Measurements from ENCODE around the gene GSTM5. TPM values are rescaled to one million over a fixed set of nuclear protein-coding genes. Genes with fewer than 3 reads are reported as not detected.

The GSTM5 gene
- total and polyA plus RNA-seq, 2 of the 8 experiments (the other 6 are each of a cell fraction or from before 2014, with no cell fraction given), result 0.24 to 0.89 TPM

DNA sequence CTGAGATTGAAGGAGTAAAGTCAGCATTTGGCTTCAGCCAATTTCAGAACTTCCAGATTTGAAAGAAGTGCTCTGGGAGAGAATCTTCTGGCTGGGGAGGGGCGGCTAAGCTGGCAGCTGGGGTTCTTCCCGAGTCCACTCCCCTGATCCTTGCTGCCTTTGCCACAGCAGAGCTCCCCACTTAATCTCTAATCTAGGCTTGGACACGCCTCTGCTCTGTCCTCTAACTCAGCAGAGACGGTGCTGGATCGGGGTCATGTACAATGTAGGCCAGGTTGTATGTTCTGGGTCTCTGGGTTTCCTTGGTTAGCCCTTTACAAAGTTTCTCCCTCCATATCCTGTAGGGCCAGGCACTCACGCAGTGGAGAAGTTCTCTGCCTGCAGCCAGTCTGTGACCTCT, 38.9 kb downstream of the GSTM5 start:
- no peak overlapping the region for H3K9ac ChIP-seq (replicated peaks in 1 of 4; ENCODE audit: extremely low read depth in 1 of 4, low read depth in 3 of 4, low read length in 3 of 4)
- 76% methylated on average over 6 of the region's 6 CpGs; no CpG with 5 or more reads in 1 of the 2 experiments for WGBS, 2 experiments (ENCODE audit: extremely low coverage in 1 of 2, insufficient coverage in 1 of 2, insufficient read length in 1 of 2, insufficient replicate concordance in 2 of 2, low coverage in 1 of 2, low lambda C conversion rate in 2 of 2, missing lambda C conversion rate in 1 of 2)
- H4K5ac ChIP-seq (ENCODE audit: insufficient read length, low read depth, low read length), result no peak overlapping the region
- DNase-seq (ENCODE audit: low read depth in 1 of 2, low spot score in 2 of 2), result no peak
- no peak overlapping the region for H3K4ac ChIP-seq (replicated peaks; ENCODE audit: insufficient read length, low read depth, low read length)
- no peak overlapping the region for H2AK5ac ChIP-seq (ENCODE audit: low read depth, low read length)
- no peak overlapping the region for H4K91ac ChIP-seq (replicated peaks; ENCODE audit: insufficient read length, low read length)
- no peak overlapping the region for H3K4me3 ChIP-seq (ENCODE audit: extremely low read depth in 1 of 4, insufficient read depth in 2 of 4, low read depth in 3 of 4, low read length in 4 of 4)
- peaks cover 4 to 18% of the 10 kb centered on the region in 2 experiments; a peak in 3 of 4 replicates for H3K9me3 ChIP-seq (ENCODE audit: insufficient read depth in 2 of 2, low read depth in 1 of 2, low read length in 1 of 2)
- H3K18ac ChIP-seq (ENCODE audit: extremely low read depth, low read length), result no peak overlapping the region
- H3K36me3 ChIP-seq (ENCODE audit: control insufficient read depth in 2 of 4, insufficient read depth in 4 of 4, low read length in 3 of 4), result no peaks in the 10 kb centered on the region
- H4K8ac ChIP-seq (ENCODE audit: extremely low read depth, insufficient read depth, low read length), result no peak overlapping the region
- ChIA-PET CTCF (ENCODE audit: partially characterized antibody) (interaction anchor here (0.9 to 3.4 kb wide), 5 partner anchors 23 to 261 kb away, joined by 3 to 14 read pairs (median 3); no protein-coding TSS in a partner anchor), POLR2A (ENCODE audit: partially characterized antibody) (interaction anchor here (2.4 kb wide), 1 partner anchor 10 kb away, joined by 9 read pairs; the partner anchor contains the start of gene GSTM3)
- no peaks in the 10 kb centered on the region for H3K27me3 ChIP-seq (replicated peaks in 1 of 4; ENCODE audit: control insufficient read depth in 3 of 4, extremely low read depth in 1 of 4, insufficient read depth in 3 of 4, low read length in 3 of 4)
- H2BK20ac ChIP-seq (ENCODE audit: low read length), result no peak overlapping the region
- H2BK120ac ChIP-seq (replicated peaks; ENCODE audit: low read depth, low read length), result no peak overlapping the region
- H3K23me2 ChIP-seq (ENCODE audit: low read depth, low read length), result 0 out of 2 replicates have a peak, but pooled peaks cover 2% of the 10 kb centered on the region
- no peak overlapping the region for H3K23ac ChIP-seq (ENCODE audit: insufficient read length)
- H3K56ac ChIP-seq (replicated peaks; ENCODE audit: insufficient read length, low read depth, low read length), result no peak overlapping the region
- no peak overlapping the region for H2BK15ac ChIP-seq (ENCODE audit: low read length)
- no peak for FAIRE-seq
- no peak overlapping the region for H2AFZ ChIP-seq (ENCODE audit: low read length)
- no peaks in the 10 kb centered on the region for H3K79me2 ChIP-seq (ENCODE audit: control insufficient read depth in 1 of 2, insufficient read depth in 2 of 2, low read length in 2 of 2)
- H3K14ac ChIP-seq (ENCODE audit: insufficient read length), result no peak overlapping the region
- H3K79me1 ChIP-seq (ENCODE audit: low read depth, low read length), result no peaks in the 10 kb centered on the region
- H3K4me2 ChIP-seq (ENCODE audit: insufficient read depth in 1 of 2, low read depth in 2 of 2, low read length in 2 of 2), result no peak overlapping the region
- H4K20me1 ChIP-seq (replicated peaks in 1 of 2; ENCODE audit: control insufficient read depth in 1 of 2, insufficient read depth in 2 of 2, low read length in 2 of 2), result no peaks in the 10 kb centered on the region
- no peaks in the 10 kb centered on the region for H3K4me1 ChIP-seq (replicated peaks in 1 of 4; ENCODE audit: control insufficient read depth in 3 of 4, insufficient read depth in 4 of 4, low read length in 3 of 4)
- no peak overlapping the region for H2BK12ac ChIP-seq (ENCODE audit: low read depth, low read length)
- H2BK5ac ChIP-seq (ENCODE audit: low read depth, low read length), result no peak overlapping the region
- H3K27ac ChIP-seq (ENCODE audit: low read depth, low read length), result no peak overlapping the region
- TF ChIP-seq KDM5A (IDR thresholded peaks at IDR 0.05; ENCODE audit: low read length), result no peak
- no peak for TF ChIP-seq BRCA1 (IDR thresholded peaks at IDR 0.05; ENCODE audit: low read depth, low read length)
- TF ChIP-seq KDM1A (IDR thresholded peaks at IDR 0.05; ENCODE audit: borderline replicate concordance, low read length), result no peak
- TF ChIP-seq, protein P1, sequence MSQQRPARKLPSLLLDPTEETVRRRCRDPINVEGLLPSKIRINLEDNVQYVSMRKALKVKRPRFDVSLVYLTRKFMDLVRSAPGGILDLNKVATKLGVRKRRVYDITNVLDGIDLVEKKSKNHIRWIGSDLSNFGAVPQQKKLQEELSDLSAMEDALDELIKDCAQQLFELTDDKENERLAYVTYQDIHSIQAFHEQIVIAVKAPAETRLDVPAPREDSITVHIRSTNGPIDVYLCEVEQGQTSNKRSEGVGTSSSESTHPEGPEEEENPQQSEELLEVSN (IDR thresholded peaks at IDR 0.05), result no peak
- TF ChIP-seq, protein P2, sequence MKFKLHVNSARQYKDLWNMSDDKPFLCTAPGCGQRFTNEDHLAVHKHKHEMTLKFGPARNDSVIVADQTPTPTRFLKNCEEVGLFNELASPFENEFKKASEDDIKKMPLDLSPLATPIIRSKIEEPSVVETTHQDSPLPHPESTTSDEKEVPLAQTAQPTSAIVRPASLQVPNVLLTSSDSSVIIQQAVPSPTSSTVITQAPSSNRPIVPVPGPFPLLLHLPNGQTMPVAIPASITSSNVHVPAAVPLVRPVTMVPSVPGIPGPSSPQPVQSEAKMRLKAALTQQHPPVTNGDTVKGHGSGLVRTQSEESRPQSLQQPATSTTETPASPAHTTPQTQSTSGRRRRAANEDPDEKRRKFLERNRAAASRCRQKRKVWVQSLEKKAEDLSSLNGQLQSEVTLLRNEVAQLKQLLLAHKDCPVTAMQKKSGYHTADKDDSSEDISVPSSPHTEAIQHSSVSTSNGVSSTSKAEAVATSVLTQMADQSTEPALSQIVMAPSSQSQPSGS (IDR thresholded peaks at IDR 0.05; ENCODE audit: low read length), result no peak
- no peak for TF ChIP-seq KDM4A (IDR thresholded peaks at IDR 0.05; ENCODE audit: low read depth, low read length, severe bottlenecking)
- no peak for TF ChIP-seq MAFK (IDR thresholded peaks at IDR 0.05; ENCODE audit: low read depth, low read length)
- no peak for TF ChIP-seq BCL11A (IDR thresholded peaks at IDR 0.05; ENCODE audit: low read depth in 2 of 2, low read length in 2 of 2)
- no peak for TF ChIP-seq GTF2F1 (IDR thresholded peaks at IDR 0.05; ENCODE audit: borderline replicate concordance, low read depth, low read length)
- TF ChIP-seq, protein P3, sequence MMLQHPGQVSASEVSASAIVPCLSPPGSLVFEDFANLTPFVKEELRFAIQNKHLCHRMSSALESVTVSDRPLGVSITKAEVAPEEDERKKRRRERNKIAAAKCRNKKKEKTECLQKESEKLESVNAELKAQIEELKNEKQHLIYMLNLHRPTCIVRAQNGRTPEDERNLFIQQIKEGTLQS (IDR thresholded peaks at IDR 0.05; ENCODE audit: insufficient read depth, low read depth, low read length), result no peak
- no peak for TF ChIP-seq RFX5 (IDR thresholded peaks at IDR 0.05; ENCODE audit: borderline replicate concordance, low read depth, low read length)

Measured in H1 (cell line).